Activated CD8-positive, alpha-beta memory T cell treated with anti-CD3 and anti-CD28 coated beads for 24 hours (primary cell): ENCODE measurements around the gene ADCY2.

Experiments
- DNase-seq: peaks from one replicate; pipeline ENCODE4 v3.0.0-alpha.2; 2020

ADCY2 gene

GRCh38 chr5:7754490-7754889 lies 358.6 kb downstream of the ADCY2 start:
- DNase-seq = no peak

- no peak for DNase-seq
Observed at GRCh38 chr5:7754997-7755596, 359.2 kb downstream of the ADCY2 start.

DNA sequence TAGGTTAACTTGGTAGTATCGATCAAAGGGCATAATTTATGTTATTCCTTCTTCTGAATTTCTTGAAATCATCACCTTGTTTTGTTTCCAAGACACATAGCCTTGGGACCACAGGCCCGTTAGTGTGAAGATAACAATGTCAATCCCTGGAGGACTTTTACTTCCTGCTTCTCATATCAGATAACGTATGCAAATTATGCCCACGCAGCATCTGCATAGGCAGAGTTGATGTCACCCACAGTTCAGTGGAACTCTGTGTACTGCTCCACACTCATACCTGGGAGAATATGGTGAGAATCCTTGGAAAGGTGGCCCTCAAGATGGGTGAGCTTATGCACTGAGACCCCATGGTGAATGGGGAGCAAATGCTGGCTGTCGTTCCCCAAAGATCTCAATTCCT lies 360.0 kb downstream of the ADCY2 start:
- no peak for DNase-seq

DNA sequence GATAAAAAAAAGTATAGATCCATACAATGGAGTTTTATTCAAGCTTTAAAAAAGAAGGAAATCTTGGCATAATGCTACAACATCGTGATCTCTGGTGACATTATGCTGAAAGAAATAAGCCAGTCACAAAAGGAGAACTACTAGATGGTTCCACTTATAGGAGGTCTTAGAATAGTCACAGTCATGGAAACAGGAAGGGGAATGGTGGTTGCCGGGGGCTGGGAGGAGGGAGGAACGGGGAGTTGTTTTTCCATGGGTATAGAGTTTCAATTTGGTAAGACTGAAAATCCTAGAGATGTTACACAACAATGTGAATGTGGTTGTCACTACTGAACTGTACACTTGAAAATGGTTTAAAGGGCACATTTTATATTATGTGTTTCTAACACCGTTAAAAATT lies 360.5 kb downstream of the ADCY2 start:
- no peak for DNase-seq

DNA sequence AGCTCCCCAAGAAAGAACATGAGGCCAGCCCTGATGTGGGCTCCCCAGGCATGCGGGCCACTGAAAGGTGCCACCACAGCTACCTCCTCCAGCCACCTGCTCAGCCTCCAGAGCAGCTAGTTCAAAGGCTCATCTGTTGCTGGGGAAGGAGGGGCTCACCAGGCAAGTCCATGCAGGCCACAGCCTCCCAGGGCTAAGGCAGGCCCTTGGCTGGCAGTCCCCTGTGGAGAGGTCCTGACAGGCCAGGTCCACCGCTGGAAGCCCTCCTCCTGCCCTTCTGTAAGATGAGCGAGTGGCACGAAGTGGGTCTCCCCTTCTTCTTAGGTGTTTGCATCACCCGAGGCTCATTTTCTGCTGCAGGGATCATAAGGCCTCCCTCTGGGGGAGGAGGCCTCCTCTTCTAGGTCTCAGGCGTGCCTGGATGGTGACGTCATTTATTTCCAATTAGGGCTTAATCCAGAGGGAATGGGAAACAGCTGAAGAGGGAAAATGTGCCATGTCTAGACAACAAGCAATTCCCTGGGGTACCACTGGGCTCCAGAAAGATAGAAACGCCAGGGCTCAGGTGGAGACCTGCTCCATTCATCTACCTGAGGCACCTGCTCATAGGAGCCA lies 363.4 kb downstream of the ADCY2 start:
- no peak for DNase-seq

DNA sequence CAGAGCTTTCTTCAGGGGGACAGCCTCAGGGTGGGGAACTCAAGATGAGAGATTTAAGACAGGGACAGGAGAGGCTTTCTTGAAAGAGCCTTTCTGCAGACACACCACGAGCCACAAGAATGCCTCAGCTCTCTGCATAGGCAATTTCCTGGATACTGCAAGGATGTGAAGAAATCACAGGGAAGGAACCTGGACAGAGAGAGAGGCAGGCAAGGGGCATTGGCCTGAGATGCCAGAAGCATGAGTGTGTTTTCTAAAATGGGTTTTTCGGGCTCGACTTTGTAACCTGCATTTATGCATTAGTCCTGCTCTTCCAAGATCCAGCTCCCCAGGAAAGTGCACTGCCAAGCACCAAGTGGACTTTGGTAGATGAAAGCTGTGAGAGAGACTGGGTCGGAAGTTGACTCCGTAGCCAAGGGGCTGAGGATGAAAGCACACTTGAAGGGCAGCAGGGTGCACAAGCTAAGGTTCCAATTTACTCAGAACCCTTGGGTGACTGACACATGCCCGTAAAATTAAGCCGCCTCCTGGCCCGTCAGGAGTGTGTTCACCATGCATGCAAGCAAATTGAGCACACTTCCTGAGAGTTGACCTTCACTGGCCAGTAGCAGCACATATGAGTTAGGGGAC lies 364.1 kb downstream of the ADCY2 start:
- no peak for DNase-seq

DNA sequence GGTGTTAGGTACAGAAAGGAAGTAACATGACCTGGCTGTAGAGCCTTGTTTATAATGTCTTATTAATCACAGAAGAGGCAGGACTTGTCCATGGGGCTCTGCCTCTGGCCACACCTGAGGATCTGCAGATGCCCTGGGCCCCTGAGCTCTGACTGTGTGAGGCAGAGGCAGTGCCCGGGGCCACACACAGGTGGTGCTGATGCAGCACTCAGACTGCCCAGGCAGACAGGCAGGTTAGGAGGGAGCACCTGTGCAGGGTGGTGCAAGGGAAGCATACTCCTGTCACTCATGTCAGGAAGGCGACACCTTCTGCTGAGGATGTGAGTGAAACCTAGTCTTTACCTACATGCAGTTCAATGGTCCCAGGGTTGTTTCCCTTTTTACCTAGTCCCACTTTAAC lies 366.3 kb downstream of the ADCY2 start:
- no peak for DNase-seq

GRCh38 chr5:7763621-7764072 lies 367.7 kb downstream of the ADCY2 start:
- DNase-seq = no peak

DNA sequence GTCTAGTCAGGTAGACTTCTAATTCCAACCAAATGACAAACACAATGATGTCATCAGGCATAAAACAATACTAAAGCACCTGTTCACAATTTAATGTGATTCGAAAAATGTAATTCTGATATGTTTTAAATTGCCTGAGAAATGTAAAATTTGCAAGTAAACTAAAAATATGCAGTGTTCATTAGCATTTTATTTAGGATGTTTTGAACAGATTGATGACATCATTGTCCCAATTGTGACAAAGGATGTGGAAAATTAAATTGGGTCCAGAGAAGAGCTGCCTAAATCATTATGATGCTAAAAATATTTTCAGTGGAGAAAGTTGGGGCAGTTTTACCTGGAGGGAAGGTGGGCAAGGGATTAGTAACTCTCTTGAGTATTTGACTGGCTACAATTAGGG lies 368.5 kb downstream of the ADCY2 start:
- DNase-seq = no peak

DNA sequence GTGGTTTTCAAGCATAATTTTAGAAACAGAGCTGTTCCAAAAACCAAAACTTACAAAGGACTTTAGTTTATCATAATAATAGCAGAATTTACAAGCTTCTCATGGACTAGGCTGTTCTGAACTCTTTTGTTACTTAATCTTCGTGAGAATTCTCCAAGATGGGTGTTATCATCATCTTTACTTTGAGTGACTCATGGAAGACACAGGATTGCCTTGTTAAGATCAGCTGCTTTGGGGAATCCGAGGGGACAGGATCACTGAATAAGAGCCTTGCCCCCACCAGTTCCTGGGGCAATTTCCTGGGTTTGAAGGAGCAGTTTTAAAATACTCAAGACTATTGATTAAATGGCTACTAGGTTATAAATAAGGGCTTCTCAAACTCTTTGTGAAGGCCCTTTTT lies 374.5 kb downstream of the ADCY2 start:
- DNase-seq = no peak

DNA sequence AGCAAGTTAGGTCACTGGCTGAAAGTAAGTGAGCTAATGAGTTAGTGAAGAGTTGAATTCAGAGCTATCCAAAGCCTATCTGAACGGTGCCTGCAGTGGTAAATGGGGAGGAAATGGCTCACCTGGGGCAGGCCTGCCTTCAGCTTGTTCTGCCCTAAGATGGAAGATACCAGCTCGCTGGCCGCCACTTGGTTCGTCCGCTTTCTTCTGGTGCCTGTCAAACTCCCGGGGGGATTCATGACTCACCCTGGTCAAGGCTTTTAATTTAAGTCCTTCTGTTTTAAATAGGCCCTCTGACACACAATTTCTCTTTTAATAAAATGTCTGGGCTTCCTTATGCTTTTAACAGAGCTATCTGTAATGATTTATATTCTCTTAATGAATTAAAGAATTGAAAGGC lies 376.2 kb downstream of the ADCY2 start:
- no peak for DNase-seq

DNA sequence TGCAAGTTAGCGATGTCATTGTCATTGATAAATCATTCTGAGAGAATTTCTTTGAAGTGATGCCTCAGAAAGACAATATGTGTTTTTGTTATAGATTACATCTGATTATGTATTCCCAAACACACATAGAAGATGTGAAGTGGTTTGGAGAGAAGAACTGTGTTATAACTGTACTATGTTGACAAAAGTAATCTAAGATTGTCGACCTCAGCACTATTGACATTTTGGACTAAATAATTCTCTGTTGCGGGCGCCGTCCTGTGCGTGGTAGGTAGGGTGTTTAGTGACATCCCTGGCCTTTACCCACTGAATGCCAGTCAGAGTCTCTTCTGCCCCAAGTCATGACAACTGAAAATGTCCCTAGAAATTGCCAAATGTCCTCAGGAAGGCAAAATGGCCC lies 377.2 kb downstream of the ADCY2 start:
- no peak for DNase-seq

DNA sequence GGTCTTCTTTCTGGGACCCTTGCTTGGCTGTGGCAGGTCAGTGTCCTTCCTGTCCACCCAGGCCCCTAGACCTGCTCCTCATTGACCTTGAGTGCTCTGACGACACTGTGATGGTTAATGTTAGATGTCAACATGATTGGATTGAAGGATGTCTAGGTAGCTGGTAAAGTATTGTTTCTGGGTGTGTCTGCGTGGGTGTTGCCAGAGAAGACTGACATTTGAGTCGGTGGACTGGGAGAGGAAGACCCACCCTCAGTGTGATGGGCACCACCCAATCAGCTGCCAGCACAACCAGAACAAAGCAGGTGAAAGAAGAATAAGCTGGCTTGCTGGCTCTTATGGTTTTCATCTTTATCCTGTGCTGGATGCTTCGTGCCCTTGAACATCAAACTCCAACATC lies 380.5 kb downstream of the ADCY2 start:
- no peak for DNase-seq

DNA sequence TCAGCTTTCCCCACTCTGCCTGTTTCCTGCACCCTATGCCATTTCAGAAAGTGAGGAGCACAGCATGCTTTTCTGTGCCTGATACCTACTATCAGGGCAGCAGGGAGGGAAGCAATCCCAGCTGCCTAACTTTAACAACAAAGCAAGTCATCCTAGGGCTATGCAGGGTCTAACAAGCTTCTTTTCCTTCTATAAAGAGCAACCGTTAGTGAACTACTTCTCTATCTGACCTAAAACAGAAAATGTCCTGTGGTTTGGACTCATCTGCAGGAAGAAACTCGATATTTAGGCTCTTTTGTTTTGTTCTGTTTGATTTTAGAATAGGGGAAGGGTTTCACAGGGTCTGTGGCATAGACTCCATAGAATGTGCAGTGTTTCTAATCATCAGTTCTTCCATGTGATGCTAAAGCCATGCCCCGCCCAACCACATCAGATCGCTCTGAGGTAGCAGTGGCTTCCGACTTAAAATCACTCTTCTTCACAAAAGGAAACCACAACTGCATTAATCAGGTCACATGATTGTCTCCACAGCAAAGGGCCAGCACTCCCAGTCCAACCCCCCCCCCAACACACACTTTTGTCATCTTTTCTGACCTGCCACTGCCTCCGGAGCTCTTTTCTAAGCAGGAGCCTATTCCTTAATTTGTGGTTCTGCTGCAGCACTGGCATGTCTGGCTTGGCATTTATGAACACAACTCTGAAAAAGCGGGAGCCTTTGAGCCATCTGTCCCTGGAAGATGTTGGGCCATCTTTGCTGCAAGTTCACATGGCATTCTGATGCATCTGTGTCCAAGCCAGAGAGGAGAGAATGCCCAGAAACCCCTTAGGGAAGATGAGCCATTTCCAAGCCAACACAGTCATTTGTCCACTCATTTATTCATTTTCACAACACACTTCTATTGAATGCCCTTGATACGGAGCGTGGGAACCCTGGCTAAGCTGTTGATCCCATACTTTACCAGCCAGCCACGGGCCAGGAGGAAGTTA lies 383.4 kb downstream of the ADCY2 start:
- DNase-seq = no peak

DNA sequence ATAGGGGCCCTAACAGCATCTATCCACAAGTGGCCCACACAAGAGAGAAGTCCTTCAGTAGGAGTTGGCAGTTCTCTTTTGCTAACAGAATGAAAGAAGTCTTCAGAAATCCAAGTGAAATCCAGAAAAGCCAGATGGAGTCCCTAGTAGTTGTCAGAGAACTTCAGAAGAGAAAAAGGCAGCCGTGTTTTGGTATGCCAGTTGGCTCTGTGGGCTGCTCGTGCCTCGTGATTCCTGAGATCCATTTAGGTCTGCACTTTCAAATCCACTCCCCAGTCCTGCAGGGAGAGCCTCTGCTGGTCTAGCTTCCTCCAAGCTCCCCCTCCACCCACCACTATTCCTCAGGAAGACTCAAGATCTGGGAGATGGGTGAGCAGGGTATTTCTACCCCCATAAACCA lies 386.0 kb downstream of the ADCY2 start:
- DNase-seq = no peak

DNA sequence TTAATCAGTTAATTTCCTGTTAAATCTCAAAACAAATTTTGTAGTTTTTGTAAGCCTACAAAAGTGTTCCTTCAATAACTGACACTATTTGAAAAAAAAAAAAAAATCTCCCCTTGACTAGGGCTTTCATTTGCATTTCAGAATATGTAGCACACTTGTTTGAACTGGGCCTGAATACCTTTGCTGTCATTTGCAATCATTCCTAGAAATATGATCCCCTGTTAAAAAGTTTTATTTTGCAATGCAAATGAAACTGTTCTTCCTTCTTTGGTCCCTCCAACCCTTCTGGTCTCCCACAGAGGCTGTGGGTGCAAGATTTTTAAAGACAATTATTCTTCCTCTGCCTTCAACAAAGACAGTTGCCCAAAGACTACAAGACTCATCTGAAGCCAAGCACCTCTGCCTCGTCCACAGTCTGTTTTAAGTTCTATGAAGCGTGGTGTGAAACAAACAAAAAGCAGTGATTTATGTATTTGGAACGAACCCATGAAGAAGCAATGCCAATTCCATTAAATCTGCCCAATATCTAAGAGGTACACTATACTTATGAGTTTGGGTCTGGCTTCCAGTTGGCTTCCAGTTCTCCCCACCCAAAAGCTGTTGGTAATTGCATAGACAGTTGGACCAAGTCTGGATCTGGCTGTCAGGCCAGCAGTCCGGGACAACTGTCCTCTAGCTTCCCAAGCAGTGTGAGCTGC lies 388.9 kb downstream of the ADCY2 start:
- DNase-seq = no peak

DNA sequence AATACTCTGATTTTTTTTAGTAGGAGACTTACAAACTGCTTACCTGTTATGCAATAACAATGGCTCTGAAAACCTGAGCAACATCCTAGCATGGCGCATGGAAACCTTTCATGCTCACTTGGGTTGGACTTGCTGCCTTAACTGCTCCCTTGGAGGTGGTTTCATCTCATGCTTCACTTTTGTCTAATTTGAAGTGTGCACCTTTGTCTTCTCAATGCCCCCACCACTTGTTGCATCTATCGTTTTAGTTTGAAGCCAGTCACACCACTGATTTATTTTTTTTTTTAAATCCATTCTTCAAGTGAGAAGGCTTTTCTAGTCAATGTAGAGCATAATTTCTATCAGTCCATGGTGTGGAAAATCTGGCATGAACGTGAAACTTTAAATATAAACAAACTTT lies 391.8 kb downstream of the ADCY2 start:
- no peak for DNase-seq

- DNase-seq = no peak
Observed at GRCh38 chr5:7789567-7789966, 393.6 kb downstream of the ADCY2 start.

DNA sequence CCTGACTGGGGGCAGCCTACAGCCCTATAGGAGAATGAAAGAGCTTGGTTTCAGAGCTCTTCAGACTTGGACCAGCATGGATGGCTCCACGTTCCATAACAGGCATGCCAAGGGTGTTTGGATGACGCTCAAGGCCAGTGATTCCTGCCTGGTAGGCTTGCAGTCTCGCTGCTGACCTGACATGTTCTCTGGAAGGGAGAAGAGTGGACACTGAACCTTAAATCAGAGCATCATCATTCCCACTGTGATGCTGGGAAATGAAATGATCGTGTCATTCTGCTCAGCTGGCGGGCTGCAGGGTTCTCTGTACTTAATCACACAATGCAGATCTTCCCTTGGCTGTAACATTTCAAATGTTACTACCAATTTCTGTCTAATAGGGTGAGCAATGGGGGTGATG lies 398.0 kb downstream of the ADCY2 start:
- DNase-seq = no peak

- no peak for DNase-seq
Observed at GRCh38 chr5:7794311-7794710, 398.4 kb downstream of the ADCY2 start.

GRCh38 chr5:7794823-7795222 lies 398.9 kb downstream of the ADCY2 start:
- no peak for DNase-seq

GRCh38 chr5:7795306-7795705 lies 399.4 kb downstream of the ADCY2 start:
- DNase-seq = no peak
